Ovary (tissue), 9 donors: Measurements from ENCODE around the gene CCDC74A. TPM values are rescaled to one million over a fixed set of nuclear protein-coding genes. Genes with fewer than 3 reads are reported as not detected.

Source experiments
- DNase-seq, 5 donors: peaks; one replicate each; pipeline ENCODE4 v3.0.0-alpha.2; 2019 to 2020
- H3K27ac ChIP-seq, 2 donors: fragments of 200-600 bp; one replicate each; pipeline versions ENCODE4 v1.5.1 to v1.8.0; 2019 to 2022
- H3K27me3 ChIP-seq: fragments of 200-600 bp; one replicate; pipeline ENCODE4 v1.8.0; 2022
- H3K36me3 ChIP-seq: fragments of 200-600 bp; sonication (generic); one replicate; pipeline ENCODE4 v1.5.1; 2019
- H3K4me1 ChIP-seq: one replicate; pipeline ENCODE4 v1.8.1; 2013; ENCODE audit warnings: mild to moderate bottlenecking, moderate library complexity; ENCODE audit not compliant: insufficient read depth
- H3K4me3 ChIP-seq: fragments of 200-600 bp; sonication (generic); one replicate; pipeline ENCODE4 v1.5.1; 2017
- H3K9me3 ChIP-seq, 2 donors: fragments of 200-600 bp in 1 of 2; sonication (generic) in 1 of 2; one replicate each; pipeline versions ENCODE4 v1.5.1 to v1.8.1; 2013 to 2019; ENCODE audit warnings: mild to moderate bottlenecking in 1 of 2, moderate library complexity in 1 of 2
- CTCF ChIP-seq, 3 donors: fragments of 450-650 bp in 2 of 3; fragments of 200-600 bp in 1 of 3; IDR thresholded peaks; one replicate each; pipeline versions ENCODE4 v1.5.1 to v1.8.0; 2016 to 2022; ENCODE audit warnings: antibody characterized with exemption in 3 of 3, mild to moderate bottlenecking in 1 of 3
- EP300 ChIP-seq: sonication (generic); formaldehyde crosslinking; IDR thresholded peaks from one replicate; pipeline ENCODE4 v1.6.1; 2017; ENCODE audit warnings: antibody characterized with exemption
- POLR2A ChIP-seq: fragments of 450-650 bp; IDR thresholded peaks from one replicate; pipeline ENCODE4 v1.6.1; 2017; ENCODE audit warnings: antibody characterized with exemption, mild to moderate bottlenecking, moderate library complexity
- WGBS, 3 donors: extraction: QIAGEN DNeasy Blood & Tissue Kit in 1 of 3; methylation state at CpG; one replicate each; pipeline versions ENCODE4 v1.1.5 to v1.1.7; 2013 to 2017; 5-methylcytosine and 5-hydroxymethylcytosine counted together
- intact Hi-C, 4 donors: fragments of 100-400 bp; cut with DNase I; formaldehyde crosslinking; loops; one replicate each; pipeline versions ENCODE4 v1.11.0 to v1.15.1; 2022 to 2023
- microRNA-seq, 3 donors: library from miRNA; unstranded; fragments of <30 nt; microRNA quantifications; one replicate each; pipeline versions ENCODE4 to v1.2.0, GENCODE V29; 2019 to 2020
- polyA plus RNA-seq, 2 donors: library from polyadenylated mRNA; stranded (reverse); fragments of 200-250 nt in 1 of 2; fragments of 350-450 nt in 1 of 2; fragmentation: Illumina TruSeq in 1 of 2; extraction: RNeasy Lipid Tissue Mini Kit (QIAGEN cat#74804) in 1 of 2; gene quantifications; one replicate each; pipeline ENCODE4 v1.2.3, GENCODE V29; 2013 to 2014
- total RNA-seq, 7 donors: library from RNA; depleted of rRNA in 2 of 7; stranded (reverse); fragments of >200 nt in 2 of 7; fragmentation: NEBNext Ultra II Directional in 3 of 7; extraction: Animal tissue kit (Norgen Biotek cat#: 25700) in 3 of 7; gene quantifications; one replicate each; pipeline versions ENCODE4 v1.1.0 to v1.2.4, GENCODE V29; 2016 to 2023
- donor health status: DM: no; HTN: no; CAD: no; lungs with moderate emphysema.
- donor health status: DM: no; HTN: no; CAD: no.
- donor health status: Bipolar disorder and iron deficiency.
- donor health status: DM: yes; HTN: yes; CAD: no.
- donor health status: DM: no; HTN: no; CAD: no.
- donor health status: DM: yes; HTN: yes; CAD: no.

Gene CCDC74A
- total and polyA plus RNA-seq, 9 donors: 5.3 to 81.5 (median 13.6) TPM

GRCh38 chr2:131577812-131578211 is 50.1 kb downstream of the CCDC74A start:
- DNase-seq: no peak
- H3K4me1 ChIP-seq: no peaks in the 10 kb centered on the region
- WGBS, 3 donors: 82 to 87% (median 84%) methylated on average over 4 of the region's 4 CpGs
- TF ChIP-seq EP300 (no peak), CTCF (IDR thresholded peaks at IDR 0.05) (no peak), POLR2A (no peak)
- intact Hi-C loops: no loop called here
- no peak overlapping the region for H3K4me3 ChIP-seq
- H3K36me3 ChIP-seq: no peaks in the 10 kb centered on the region
- H3K9me3 ChIP-seq: no peaks in the 10 kb centered on the region
- no peaks in the 10 kb centered on the region for H3K27me3 ChIP-seq
- no peak overlapping the region for H3K27ac ChIP-seq

GRCh38 chr2:131580187-131580586 is 52.5 kb downstream of the CCDC74A start:
- H3K4me3 ChIP-seq: no peak overlapping the region
- intact Hi-C loops: no loop called here
- DNase-seq: no peak
- no peaks in the 10 kb centered on the region for H3K27me3 ChIP-seq
- H3K27ac ChIP-seq: no peak overlapping the region
- H3K36me3 ChIP-seq: no peaks in the 10 kb centered on the region
- H3K9me3 ChIP-seq: no peaks in the 10 kb centered on the region
- H3K4me1 ChIP-seq: no peaks in the 10 kb centered on the region
- TF ChIP-seq POLR2A (no peak), EP300 (no peak), CTCF (IDR thresholded peaks at IDR 0.05) (no peak)
- WGBS, 3 donors: 85 to 92% (median 85%) methylated on average over 7 of the region's 7 CpGs

Small RNAs within 50 kb of the gene (microRNA-seq; reads per million reads assigned to microRNA genes)
- 0 to 0.16 (median 0) reads per million in 3 donors for gene MIR4784

Other genes with a start within 250 kb of the CCDC74A start
- under 1 TPM in 3 of 7 donors, not detected in 4; 0.08 to 0.13 (median 0.12) TPM for gene RAB6D, start 163.7 kb upstream of the CCDC74A start, total RNA-seq
- gene RAB6D, start 163.7 kb upstream of the CCDC74A start, polyA plus RNA-seq: not detected
- 10 to 100 TPM in 2 of 7 donors, under 1 TPM in 3, not detected in 2; 0.15 to 74.1 (median 0.67) TPM for gene TUBA3D, start 51.8 kb upstream of the CCDC74A start, total RNA-seq
- under 1 TPM; 0.24 to 0.30 TPM for gene TUBA3D, start 51.8 kb upstream of the CCDC74A start, polyA plus RNA-seq
- gene MZT2A, start 35.5 kb upstream of the CCDC74A start, total RNA-seq: 100 to 1,000 TPM in 6 of 7 donors, 10 to 100 TPM in 1; 91.2 to 206 (median 119) TPM
- 10 to 100 TPM in 1 of 2 donors, 1 to 10 TPM in 1; 7.5 to 94.1 TPM for gene MZT2A, start 35.5 kb upstream of the CCDC74A start, polyA plus RNA-seq